HG03066 (cell line): ENCODE measurements around the gene RAB3GAP2.
"Not testable (repeated sequence)": the region's sequence is repeated elsewhere in the genome, so short reads cannot be mapped to it uniquely, and the experiment has no call there.

Experiments used
- ATAC-seq: cut with Tn5 transposase; IDR thresholded peaks from one replicate; pipeline ENCODE4 v1.9.1; 2021; ENCODE audit warnings: low read depth; ENCODE audit not compliant: unreplicated experiment

The RAB3GAP2 gene

DNA sequence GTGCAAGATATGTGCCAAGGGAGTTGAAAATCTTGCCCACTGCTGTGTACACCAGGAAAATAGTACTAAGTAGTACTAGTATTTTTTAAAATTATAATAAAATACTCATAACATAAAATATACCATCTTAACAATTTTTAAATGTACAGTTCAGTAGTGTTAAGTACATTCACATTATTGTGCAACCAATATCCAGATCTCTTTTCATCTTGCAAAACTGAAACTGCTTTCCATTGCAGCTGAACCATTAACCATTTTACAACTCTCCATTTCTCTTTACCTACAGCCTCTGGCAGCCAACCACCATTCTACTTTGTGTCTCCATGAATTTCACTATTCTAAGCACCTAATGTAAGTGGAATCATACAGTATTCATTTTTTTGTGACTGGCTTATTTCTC is 19.3 kb upstream of the RAB3GAP2 start:
- ATAC-seq = no peak

GRCh38 chr1:220290140-220290761 is 18.0 kb upstream of the RAB3GAP2 start:
- ATAC-seq = no peak

GRCh38 chr1:220287129-220287528 is 14.9 kb upstream of the RAB3GAP2 start:
- no peak for ATAC-seq

GRCh38 chr1:220283625-220284024 is 11.4 kb upstream of the RAB3GAP2 start:
- ATAC-seq = no peak

DNA sequence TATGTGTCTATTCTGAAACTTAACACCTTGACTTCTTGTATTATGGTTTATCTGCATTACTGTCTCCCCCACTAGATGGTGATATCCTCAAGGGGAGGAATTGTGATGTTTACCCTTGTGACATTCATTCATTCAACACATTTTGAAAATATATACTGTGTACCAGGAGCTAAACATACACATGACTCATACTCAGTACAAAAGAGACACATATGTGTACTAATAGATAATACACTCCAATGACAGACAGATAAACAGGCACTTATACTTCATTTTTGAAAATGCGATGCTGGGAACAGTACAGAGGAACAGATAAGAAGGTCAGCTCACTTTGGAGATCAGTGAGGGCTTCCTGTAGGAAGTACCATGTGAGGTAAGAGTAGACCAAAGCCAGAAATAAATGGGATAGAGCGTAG is 8.9 kb upstream of the RAB3GAP2 start:
- ATAC-seq = no peak

GRCh38 chr1:220280249-220280648 is 8.0 kb upstream of the RAB3GAP2 start:
- ATAC-seq = no peak

DNA sequence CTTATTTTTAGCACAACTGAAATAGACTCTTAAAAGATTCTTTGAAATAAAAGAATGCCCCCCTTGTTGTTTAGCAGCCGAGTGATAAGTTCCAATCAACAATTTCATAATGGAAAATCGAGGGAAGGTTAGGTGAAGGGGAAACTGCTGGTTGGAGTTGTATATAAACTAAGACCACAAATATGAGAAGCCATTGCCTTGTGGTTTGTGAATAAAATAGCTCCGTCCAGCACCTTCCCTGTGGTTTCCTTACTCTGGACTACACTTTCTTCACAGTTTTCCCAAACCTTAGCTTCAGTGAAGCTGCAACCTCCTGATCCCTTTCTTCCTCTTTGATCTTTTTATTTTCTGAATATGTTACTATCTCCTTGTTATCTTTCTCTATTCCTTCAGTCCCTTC is 6.7 kb upstream of the RAB3GAP2 start:
- ATAC-seq = no peak

GRCh38 chr1:220275430-220275829 is 3.2 kb upstream of the RAB3GAP2 start:
- ATAC-seq = no peak

- ATAC-seq = no peak
These were observed 2.1 kb upstream of the RAB3GAP2 start for GRCh38 chr1:220274251-220274855.

GRCh38 chr1:220272841-220273090 is 513 bp upstream of the RAB3GAP2 start:
- no peak for ATAC-seq

DNA sequence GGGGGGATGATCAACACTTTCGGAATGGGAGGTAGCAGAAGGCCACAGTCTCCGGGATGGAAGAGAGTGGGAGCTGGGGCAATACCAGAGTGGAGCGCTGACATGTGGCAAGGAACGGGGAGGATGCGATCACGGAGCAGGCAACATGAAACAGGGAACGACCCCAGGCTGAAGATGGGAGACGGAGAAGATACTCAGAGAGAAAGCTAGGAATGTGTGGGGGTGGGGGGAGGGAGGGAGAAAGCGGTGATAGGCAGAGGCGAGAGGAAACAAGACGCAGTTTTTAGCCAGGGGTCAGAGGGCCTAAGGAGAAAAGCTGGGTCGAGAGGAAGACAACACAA is 577 bp downstream of the RAB3GAP2 start:
- peak; percentile 1 for ATAC-seq

DNA sequence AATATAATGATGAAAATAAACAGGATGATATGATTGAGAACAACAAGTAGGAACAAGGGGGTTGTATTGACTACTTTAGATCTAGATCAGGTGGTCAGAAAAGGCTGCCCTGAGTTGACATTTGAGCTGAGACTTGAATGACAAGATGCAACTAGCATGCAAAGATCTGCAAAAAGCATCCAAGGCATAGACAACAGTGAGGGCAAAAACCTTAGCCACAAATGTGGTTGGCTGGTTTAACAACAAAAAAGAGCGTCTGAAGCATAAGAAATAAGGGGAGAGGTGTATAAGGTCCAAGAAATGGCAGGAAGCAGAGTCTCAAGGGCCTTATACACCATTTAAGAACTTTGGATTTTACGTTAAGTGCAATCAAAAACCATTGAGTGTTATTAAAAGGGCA is 3.2 kb downstream of the RAB3GAP2 start:
- ATAC-seq = no peak

- ATAC-seq = no peak
These were observed 4.6 kb downstream of the RAB3GAP2 start for GRCh38 chr1:220267630-220268029.

- ATAC-seq = not testable (repeated sequence)
These were observed 12.0 kb downstream of the RAB3GAP2 start for GRCh38 chr1:220260228-220260627.

DNA sequence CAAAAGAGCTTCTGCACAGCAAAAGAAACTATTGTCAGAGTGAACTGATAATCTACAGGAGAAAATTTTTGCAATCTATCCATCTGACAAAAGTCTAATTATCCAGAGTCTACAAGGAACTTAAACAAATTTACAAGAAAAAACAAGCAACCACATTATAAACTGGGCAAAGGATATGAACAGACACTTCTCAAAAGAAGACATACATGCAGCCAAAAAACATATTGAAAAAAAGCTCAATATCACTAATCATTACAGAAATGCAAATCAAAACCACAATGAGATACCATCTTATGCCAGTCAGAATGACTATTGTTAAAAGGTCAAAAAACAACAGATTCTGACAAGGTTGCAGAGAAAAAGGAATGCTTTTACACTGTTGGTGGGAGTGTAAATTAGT is 12.5 kb downstream of the RAB3GAP2 start:
- ATAC-seq = not testable (repeated sequence)

DNA sequence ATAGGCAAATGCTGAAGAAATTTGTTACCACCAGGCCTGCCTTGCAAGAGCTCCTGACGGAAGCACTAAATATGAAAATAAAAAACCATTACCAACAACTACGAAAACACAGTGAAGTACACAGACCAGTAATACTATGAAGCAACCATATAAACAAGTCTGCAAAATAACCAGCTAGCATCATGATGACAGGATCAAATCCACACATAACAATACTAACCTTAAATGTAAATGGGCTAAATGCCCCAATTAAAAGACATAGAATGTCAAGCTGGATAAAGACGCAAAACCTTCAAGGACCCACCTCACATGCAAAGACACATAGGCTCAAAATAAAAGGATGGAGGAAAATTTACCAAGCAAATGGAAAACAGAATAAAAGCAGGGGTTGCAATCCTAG is 16.1 kb downstream of the RAB3GAP2 start:
- ATAC-seq = not testable (repeated sequence)

DNA sequence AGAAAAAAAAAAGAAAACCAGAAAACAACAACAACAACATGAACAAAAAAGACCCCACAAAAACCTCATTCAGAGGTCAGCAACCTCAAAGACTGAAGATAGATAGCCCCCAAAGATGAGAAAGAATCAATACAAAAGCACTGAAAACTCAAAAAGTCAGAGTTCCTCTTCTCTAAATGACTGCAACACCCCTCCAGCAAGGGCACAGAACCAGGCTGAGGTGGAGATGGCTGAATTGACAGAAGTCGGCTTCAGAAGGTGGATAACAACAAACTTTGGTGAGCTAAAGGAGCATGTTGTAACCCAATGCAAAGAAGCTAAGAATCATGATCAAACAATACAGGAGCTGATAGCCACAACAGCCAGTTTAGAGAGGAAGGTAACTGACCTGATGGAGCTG is 17.0 kb downstream of the RAB3GAP2 start:
- no peak for ATAC-seq

DNA sequence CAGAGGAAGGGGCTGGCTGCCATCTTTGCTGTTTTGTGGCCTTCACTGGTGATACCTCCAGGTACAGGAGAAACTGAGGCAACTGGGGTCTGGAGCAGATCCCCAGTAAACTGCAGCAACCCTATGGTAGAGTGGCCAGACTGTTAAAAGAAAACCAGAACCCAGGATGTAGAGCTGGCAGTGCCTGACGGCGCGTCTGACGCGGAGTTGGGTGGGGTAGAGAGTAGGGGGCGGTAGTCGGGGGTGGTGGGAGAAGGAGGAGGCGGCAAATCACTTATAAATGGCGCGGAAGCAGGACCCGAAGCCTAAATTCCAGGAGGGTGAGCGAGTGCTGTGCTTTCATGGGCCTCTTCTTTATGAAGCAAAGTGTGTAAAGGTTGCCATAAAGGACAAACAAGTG is 19.0 kb downstream of the RAB3GAP2 start:
- not testable (repeated sequence) for ATAC-seq

GRCh38 chr1:220251272-220251671 is 21.0 kb downstream of the RAB3GAP2 start:
- no peak for ATAC-seq

DNA sequence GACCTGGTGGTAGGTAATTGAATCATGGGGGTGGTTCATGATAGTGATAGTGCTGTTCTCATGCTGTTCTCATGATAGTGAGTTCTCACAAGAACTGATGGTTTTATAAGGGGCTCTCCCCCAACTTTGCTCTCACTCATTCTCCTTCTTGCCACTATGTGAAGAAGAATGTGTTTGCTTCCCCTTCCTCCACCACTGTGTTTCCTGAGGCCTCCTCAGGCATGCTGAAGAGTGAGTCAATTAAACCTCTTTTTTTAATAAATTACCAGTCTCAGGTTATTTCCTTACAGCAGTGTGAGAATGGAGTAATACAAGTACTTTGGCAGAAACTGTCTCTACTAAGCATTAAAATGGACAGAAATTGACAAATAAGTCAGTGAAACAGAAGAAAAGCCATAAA is 21.6 kb downstream of the RAB3GAP2 start:
- ATAC-seq = no peak

GRCh38 chr1:220249522-220249921 is 22.7 kb downstream of the RAB3GAP2 start:
- no peak for ATAC-seq

DNA sequence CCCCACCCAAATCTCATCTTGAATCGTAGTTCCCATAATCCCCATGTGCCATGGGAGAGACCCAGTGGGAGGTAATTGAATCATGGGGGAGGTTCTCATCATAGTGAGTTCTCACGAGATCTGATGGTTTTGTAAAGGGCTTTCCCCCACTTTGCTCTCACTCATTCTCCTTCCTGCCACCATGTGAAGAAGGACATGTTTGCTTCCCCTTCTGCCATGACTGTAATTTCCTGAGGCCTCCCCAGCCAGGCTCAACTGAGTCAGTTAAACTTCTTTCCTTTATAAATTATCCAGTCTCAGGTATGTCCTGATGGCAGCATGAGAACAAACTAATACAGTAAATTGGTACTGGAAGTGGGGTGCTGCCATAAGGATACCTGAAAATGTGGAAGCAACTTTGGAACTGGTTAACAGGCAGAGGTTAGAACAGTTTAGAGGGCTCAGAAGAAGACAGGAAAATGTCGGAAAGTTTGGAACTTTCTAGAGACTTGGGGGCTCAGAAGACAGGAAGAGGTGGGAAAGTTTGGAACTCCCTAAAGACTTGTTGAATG is 23.5 kb downstream of the RAB3GAP2 start:
- ATAC-seq = not testable (repeated sequence)

DNA sequence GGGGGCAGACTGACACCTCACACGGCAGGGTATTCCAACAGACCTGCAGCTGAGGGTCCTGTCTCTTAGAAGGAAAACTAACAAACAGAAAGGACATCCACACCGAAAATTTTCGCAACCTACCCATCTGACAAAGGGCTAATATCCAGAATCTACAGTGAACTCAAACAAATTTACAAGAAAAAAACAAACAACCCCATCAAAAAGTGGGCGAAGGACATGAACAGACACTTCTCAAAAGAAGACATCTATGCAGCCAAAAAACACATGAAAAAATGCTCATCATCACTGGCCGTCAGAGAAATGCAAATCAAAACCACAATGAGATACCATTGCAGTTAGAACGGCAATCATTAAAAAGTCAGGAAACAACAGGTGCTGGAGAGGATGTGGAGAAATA is 26.4 kb downstream of the RAB3GAP2 start:
- ATAC-seq = not testable (repeated sequence)
